Measurements from ENCODE around the gene ROR2.
"Not testable (repeated sequence)": the region's sequence is repeated elsewhere in the genome, so short reads cannot be mapped to it uniquely, and the experiment has no call there.

The ROR2 gene

DNA sequence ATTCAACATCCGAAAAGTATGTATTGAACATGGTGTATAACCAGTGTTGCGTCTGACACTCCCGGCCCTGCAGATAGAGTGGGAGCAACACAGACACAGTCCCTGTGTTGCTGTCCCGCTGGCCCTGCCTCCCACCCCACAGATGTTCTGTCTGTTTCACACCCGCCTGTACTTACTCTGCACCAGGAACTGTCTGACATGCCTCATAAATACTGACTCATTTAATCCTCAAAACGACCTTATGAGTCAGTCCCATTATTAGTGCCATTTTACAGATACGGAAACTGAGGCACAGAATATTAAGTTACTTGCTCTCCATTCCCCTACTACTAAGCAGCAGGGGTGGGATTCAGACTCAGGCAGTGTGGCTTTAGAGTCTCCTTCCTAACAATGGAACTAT lies 416.6 kb downstream of the ROR2 start:
- DNase-seq (ENCODE audit: low spot score) = no peak
- no peak for FAIRE-seq

GRCh38 chr9:91532325-91532724 lies 417.7 kb downstream of the ROR2 start:
- DNase-seq (ENCODE audit: low spot score) = no peak

GRCh38 chr9:91530829-91531228 lies 419.2 kb downstream of the ROR2 start:
- FAIRE-seq (no peak), DNase-seq (ENCODE audit: low spot score) (no peak)

More at GRCh38 chr9:91532325-91532724, 417.7 kb downstream of the ROR2 start:
- no peak for FAIRE-seq

DNA sequence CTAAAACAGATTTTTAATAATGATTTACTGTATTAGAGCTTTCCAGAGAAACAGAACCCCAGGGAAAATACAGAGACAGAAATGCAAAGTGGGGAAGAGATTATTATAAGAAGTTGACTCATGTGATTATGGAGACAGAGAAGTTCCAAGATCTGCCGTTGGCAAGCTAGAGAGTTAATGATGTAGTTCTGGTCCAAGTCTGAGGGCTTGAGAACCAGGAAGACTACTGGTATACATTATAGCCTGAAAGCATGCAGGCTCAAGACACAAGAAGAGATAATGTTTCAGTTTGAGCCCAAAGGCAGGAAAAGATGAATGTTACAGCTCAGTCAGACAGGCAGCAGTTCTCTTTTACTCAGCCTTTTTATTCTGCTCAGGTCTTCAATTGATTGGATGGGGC lies 427.5 kb downstream of the ROR2 start:
- no peak for FAIRE-seq

GRCh38 chr9:91519520-91520277 lies 430.3 kb downstream of the ROR2 start:
- FAIRE-seq = no peak

More for the DNA sequence above, 427.5 kb downstream of the ROR2 start:
- DNase-seq (ENCODE audit: low spot score) = no peak

GRCh38 chr9:91518462-91518861 lies 431.6 kb downstream of the ROR2 start:
- DNase-seq (ENCODE audit: low spot score) (no peak), FAIRE-seq (no peak)

More at GRCh38 chr9:91519520-91520277, 430.3 kb downstream of the ROR2 start:
- DNase-seq (ENCODE audit: low spot score) = no peak

DNA sequence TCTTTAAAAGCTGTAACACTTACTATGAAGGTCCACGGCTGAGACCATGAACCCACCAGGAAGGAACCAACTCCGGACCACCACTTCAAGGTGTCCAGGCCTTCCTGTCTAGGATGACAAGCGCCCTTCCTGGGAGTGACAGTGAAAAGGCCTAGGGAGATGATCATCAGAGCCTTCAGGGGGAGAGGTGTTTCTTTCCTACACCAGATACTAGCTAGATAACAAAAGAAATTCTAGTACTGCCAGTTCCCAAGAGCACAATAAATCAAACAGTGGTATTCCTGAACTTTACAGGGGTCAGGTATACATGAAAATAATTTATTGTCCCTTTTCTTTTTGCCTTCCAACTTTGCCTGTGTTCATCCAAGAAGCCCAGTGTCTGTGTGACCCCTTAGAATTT lies 432.2 kb downstream of the ROR2 start:
- DNase-seq (ENCODE audit: low spot score) = no peak
- FAIRE-seq = no peak

DNA sequence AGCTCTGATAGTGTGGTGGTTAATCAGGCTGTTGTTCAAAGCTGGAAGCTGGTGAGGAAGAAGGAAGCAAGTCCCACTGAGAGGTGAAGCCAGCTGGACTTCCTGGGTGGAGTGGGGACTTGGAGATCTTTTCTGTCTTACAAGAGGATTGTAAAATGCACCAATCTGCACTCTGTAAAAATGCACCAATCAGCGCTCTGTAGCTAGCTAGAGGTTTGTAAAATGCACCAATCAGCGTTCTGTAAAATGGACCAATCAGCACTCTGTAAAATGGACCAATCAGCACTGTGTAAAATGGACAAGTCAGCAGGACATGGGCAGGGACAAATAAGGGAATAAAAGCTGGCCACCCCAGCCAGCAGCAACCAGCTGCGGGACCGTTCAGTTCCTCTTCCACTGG lies 432.7 kb downstream of the ROR2 start:
- not testable (repeated sequence) for DNase-seq (ENCODE audit: low spot score); FAIRE-seq

- DNase-seq (ENCODE audit: low spot score) (no peak), FAIRE-seq (no peak)
These were observed 433.3 kb downstream of the ROR2 start for GRCh38 chr9:91516777-91517176.

- FAIRE-seq (no peak), DNase-seq (ENCODE audit: low spot score) (no peak)
These were observed 433.9 kb downstream of the ROR2 start for GRCh38 chr9:91516081-91516480.

- FAIRE-seq (no peak), DNase-seq (ENCODE audit: low spot score) (peak; percentile 73)
These were observed 434.8 kb downstream of the ROR2 start for GRCh38 chr9:91515074-91515687.
